SK-N-SH treated with all-trans-retinoic acid at 6 μM for 48 hours (cell line): ENCODE measurements around the gene WIZ.

Experiments
- ATAC-seq: fragments of 200-7000 bp; cut with Tn5 transposase; 3 replicates; pipeline ENCODE4 v1.9.1; 2020; ENCODE audit warnings: mild to moderate bottlenecking, moderate library complexity
- ARNTL ChIP-seq: fragments of 450-650 bp; formaldehyde crosslinking; IDR thresholded peaks from 2 replicates; pipeline ENCODE4 v1.5.0; 2020; ENCODE audit warnings: low read depth, mild to moderate bottlenecking, moderate library complexity, borderline replicate concordance
- BACH2 ChIP-seq: fragments of 250-450 bp; sonication (Bioruptor Pico); IDR thresholded peaks from 2 replicates; pipeline ENCODE4 v1.9.0; 2021; ENCODE audit warnings: mild to moderate bottlenecking, borderline replicate concordance
- CSDC2 ChIP-seq: fragments of 250-450 bp; sonication (Bioruptor Pico); IDR thresholded peaks from 2 replicates; pipeline ENCODE4 v1.5.0; 2020; ENCODE audit warnings: mild to moderate bottlenecking, moderate library complexity
- CSRNP3 ChIP-seq: fragments of 250-450 bp; sonication (Bioruptor Pico); IDR thresholded peaks from 2 replicates; pipeline ENCODE4 v1.5.1; 2021; ENCODE audit warnings: mild to moderate bottlenecking, moderate library complexity
- ESRRG ChIP-seq: fragments of 250-450 bp; sonication (Bioruptor Pico); IDR thresholded peaks from 2 replicates; pipeline ENCODE4 v1.6.1; 2021; ENCODE audit warnings: mild to moderate bottlenecking
- GLIS3 ChIP-seq: fragments of 250-450 bp; sonication (Bioruptor Pico); IDR thresholded peaks from 2 replicates; pipeline ENCODE4 v1.5.0; 2020; ENCODE audit warnings: mild to moderate bottlenecking, moderate library complexity
- ISL1 ChIP-seq: fragments of 250-450 bp; sonication (Bioruptor Pico); IDR thresholded peaks from 2 replicates; pipeline ENCODE4 v2.1.2; 2022; ENCODE audit warnings: mild to moderate bottlenecking, moderate library complexity
- OSR1 ChIP-seq: fragments of 250-450 bp; sonication (Bioruptor Pico); IDR thresholded peaks from 2 replicates; pipeline ENCODE4 v1.8.0; 2022; ENCODE audit warnings: moderate library complexity, mild to moderate bottlenecking, inconsistent platforms
- PATZ1 ChIP-seq: fragments of 250-450 bp; sonication (Bioruptor Pico); IDR thresholded peaks from 2 replicates; pipeline ENCODE4 v1.8.0; 2020; ENCODE audit warnings: mild to moderate bottlenecking, moderate library complexity, borderline replicate concordance
- POU6F1 ChIP-seq: fragments of 250-450 bp; sonication (Bioruptor Pico); IDR thresholded peaks from 2 replicates; pipeline ENCODE4 v1.8.0; 2021; ENCODE audit warnings: low read depth, mild to moderate bottlenecking, moderate library complexity, borderline replicate concordance
- PPARA ChIP-seq: fragments of 250-450 bp; sonication (Bioruptor Pico); IDR thresholded peaks from 2 replicates; pipeline ENCODE4 v1.5.0; 2020; ENCODE audit warnings: mild to moderate bottlenecking, borderline replicate concordance
- RARB ChIP-seq: fragments of 250-450 bp; sonication (Bioruptor Pico); IDR thresholded peaks from 2 replicates; pipeline ENCODE4 v1.8.0; 2021; ENCODE audit warnings: mild to moderate bottlenecking, moderate library complexity
- SNAI2 ChIP-seq: fragments of 250-450 bp; sonication (Bioruptor Pico); IDR thresholded peaks from 2 replicates; pipeline ENCODE4 v1.5.0; 2020; ENCODE audit warnings: mild to moderate bottlenecking, moderate library complexity
- TCF4 ChIP-seq: fragments of 250-450 bp; sonication (Bioruptor Pico); IDR thresholded peaks from 2 replicates; pipeline ENCODE4 v1.8.0; 2021; ENCODE audit warnings: mild to moderate bottlenecking, moderate library complexity, borderline replicate concordance
- TOX ChIP-seq: fragments of 250-450 bp; sonication (Bioruptor Pico); IDR thresholded peaks from 2 replicates; pipeline ENCODE4 v1.8.0; 2021; ENCODE audit warnings: mild to moderate bottlenecking, moderate library complexity, borderline replicate concordance
- TSHZ2 ChIP-seq: fragments of 250-450 bp; sonication (Bioruptor Pico); IDR thresholded peaks from 2 replicates; pipeline ENCODE4 v1.5.0; 2020; ENCODE audit warnings: mild to moderate bottlenecking, moderate library complexity
- ZC3H10 ChIP-seq: fragments of 250-450 bp; sonication (Bioruptor Pico); IDR thresholded peaks from 2 replicates; pipeline ENCODE4 v1.5.1; 2021; ENCODE audit warnings: mild to moderate bottlenecking, moderate library complexity
- ZFP3 ChIP-seq: fragments of 250-450 bp; sonication (Bioruptor Pico); IDR thresholded peaks from 2 replicates; pipeline ENCODE4 v1.5.0; 2020; ENCODE audit warnings: mild to moderate bottlenecking, moderate library complexity
- ZNF565 ChIP-seq: fragments of 450-650 bp; formaldehyde crosslinking; conservative IDR thresholded peaks from 2 replicates; pipeline ENCODE4 v1.5.0; 2020; ENCODE audit warnings: low read depth, mild to moderate bottlenecking, moderate library complexity
- ZNF70 ChIP-seq: fragments of 450-650 bp; formaldehyde crosslinking; IDR thresholded peaks from 2 replicates; pipeline ENCODE4 v1.5.0; 2020; ENCODE audit warnings: mild to moderate bottlenecking, moderate library complexity
- TF ChIP-seq, protein P1 (sequence below): fragments of 250-450 bp; sonication (Bioruptor Pico); IDR thresholded peaks from 2 replicates; pipeline ENCODE4 v1.5.1; 2020; ENCODE audit warnings: low read depth, mild to moderate bottlenecking, moderate library complexity

Gene WIZ

DNA sequence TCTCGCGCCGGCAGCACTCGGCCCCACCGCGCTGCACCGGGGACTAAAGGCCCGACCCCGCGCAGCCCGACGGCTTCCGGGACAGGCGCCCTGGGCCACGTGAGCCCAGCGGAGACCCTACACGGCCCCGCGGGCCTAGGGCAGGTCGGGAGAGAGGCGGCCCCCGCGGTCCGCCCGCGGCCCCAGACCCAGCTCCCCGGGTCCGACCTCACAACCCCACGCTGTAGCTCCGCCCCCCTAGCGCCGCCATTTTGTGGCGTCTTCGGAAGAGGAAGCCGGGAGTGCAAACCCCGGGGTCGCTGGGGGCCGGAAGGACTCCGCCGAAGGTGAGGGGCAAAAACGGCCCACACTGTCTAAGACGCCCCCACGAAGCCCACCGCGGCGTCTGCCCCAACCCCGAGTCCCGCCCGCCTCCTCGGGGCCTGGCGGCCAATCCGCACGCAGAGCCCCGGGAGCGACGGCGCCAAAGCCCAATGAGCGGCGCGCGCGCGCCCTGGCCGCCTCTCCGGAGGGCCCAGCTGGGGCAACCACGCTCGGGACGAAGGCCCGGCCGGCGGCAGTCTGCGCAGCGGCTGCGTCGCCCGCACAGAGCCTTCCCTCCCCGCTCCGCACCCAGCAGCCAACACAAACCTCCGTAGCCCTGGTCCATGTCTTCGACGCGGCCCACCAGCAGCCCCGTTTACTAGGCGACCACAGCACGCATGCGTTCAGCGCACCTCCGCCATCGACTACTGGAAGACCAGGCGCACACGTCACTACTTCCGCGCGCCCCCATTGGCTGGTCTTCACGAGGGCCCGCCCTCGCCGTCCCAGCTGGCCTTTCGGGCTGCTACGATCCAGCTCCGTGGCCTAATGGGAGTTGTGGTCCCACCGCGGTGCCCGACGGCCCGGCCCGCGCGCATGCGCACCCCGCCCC is 70.4 kb downstream of the WIZ start, which contains the start of gene AKAP8 (continued):
- TF ChIP-seq TSHZ2 (CRISPR knock-in tag) = no peak
- TF ChIP-seq ESRRG (CRISPR knock-in tag) = peak; percentile 85
- peak; percentile 85 for TF ChIP-seq ZC3H10 (CRISPR knock-in tag)
- no peak for TF ChIP-seq RARB (CRISPR knock-in tag)
- TF ChIP-seq ZNF565 (CRISPR knock-in tag) = no peak
- TF ChIP-seq BACH2 = no peak
- no peak for TF ChIP-seq ARNTL (CRISPR knock-in tag)
- TF ChIP-seq GLIS3 (CRISPR knock-in tag) = peak; percentile 95; the same call in 1 of the 2 replicates
- TF ChIP-seq, protein P1, sequence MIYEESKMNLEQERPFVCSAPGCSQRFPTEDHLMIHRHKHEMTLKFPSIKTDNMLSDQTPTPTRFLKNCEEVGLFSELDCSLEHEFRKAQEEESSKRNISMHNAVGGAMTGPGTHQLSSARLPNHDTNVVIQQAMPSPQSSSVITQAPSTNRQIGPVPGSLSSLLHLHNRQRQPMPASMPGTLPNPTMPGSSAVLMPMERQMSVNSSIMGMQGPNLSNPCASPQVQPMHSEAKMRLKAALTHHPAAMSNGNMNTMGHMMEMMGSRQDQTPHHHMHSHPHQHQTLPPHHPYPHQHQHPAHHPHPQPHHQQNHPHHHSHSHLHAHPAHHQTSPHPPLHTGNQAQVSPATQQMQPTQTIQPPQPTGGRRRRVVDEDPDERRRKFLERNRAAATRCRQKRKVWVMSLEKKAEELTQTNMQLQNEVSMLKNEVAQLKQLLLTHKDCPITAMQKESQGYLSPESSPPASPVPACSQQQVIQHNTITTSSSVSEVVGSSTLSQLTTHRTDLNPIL (CRISPR knock-in tag) = no peak
- TF ChIP-seq CSDC2 = no peak
- TF ChIP-seq ISL1 (CRISPR knock-in tag) = no peak
- no peak for TF ChIP-seq TOX (CRISPR knock-in tag)
- TF ChIP-seq SNAI2 (CRISPR knock-in tag) = 0 out of 2 replicates have a peak, but pooled peaks have one; percentile 24
- TF ChIP-seq TCF4 (CRISPR knock-in tag) = no peak

DNA sequence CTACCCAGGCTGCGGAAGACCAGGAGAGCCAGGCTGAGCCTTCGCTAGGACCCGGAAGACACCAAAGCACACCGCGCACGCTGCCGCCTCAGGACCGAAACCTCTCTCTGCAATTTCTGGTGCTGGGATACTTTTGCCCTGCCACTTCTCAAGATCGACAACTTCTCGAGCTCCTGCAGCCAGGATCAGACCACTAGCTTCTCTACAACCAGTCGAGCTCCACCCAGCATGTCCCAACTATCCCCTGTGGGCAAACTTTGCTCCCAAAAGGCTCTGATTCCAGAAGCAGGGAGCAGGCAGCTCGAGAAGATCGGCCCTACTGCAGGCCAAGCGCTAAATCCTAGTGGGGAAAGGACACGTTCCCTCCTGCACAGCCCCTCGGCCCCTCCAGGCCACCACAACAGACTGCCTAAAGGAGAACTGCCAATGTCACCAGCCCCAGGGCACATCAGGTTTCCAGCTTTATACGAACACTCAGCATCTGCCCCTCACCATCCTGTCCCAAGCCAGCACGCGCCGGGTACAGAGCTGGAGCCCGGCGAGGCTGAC is 71.1 kb downstream of the WIZ start:
- peak; percentile 39 for ATAC-seq
- TF ChIP-seq OSR1 (CRISPR knock-in tag) = no peak
- TF ChIP-seq CSRNP3 (CRISPR knock-in tag) = no peak
- no peak for TF ChIP-seq TSHZ2 (CRISPR knock-in tag)
- no peak for TF ChIP-seq ZNF565 (CRISPR knock-in tag)
- TF ChIP-seq POU6F1 (CRISPR knock-in tag) = no peak
- no peak for TF ChIP-seq PATZ1 (CRISPR knock-in tag)
- TF ChIP-seq PPARA (CRISPR knock-in tag) = no peak
- TF ChIP-seq ISL1 (CRISPR knock-in tag) = no peak
- no peak for TF ChIP-seq ESRRG (CRISPR knock-in tag)
- TF ChIP-seq ZNF70 (CRISPR knock-in tag) = no peak
- no peak for TF ChIP-seq RARB (CRISPR knock-in tag)
- TF ChIP-seq ZFP3 (CRISPR knock-in tag) = no peak
- no peak for TF ChIP-seq TOX (CRISPR knock-in tag)
- no peak for TF ChIP-seq CSDC2
- no peak for TF ChIP-seq ZC3H10 (CRISPR knock-in tag)
- TF ChIP-seq SNAI2 (CRISPR knock-in tag) = no peak
